GM19468 (cell line): ENCODE data around the gene TBCE.
"Not testable (repeated sequence)": the region's sequence is repeated elsewhere in the genome, so short reads cannot be mapped to it uniquely, and the experiment has no call there.

Experiments used
- ATAC-seq: cut with Tn5 transposase; IDR thresholded peaks from one replicate; pipeline ENCODE4 v1.9.1; 2021; ENCODE audit warnings: mild to moderate bottlenecking, moderate library complexity, moderate number of reproducible peaks; ENCODE audit not compliant: unreplicated experiment; ENCODE audit errors: extremely low read depth

TBCE gene

GRCh38 chr1:235448616-235449015, 81.4 kb downstream of the TBCE start:
- ATAC-seq = no peak

GRCh38 chr1:235450433-235450832, 83.2 kb downstream of the TBCE start:
- ATAC-seq = no peak

- no peak for ATAC-seq
These were observed 83.8 kb downstream of the TBCE start for GRCh38 chr1:235450886-235451483.

- ATAC-seq = no peak
These were observed 86.8 kb downstream of the TBCE start for GRCh38 chr1:235454021-235454420.

GRCh38 chr1:235455097-235455496, 87.9 kb downstream of the TBCE start:
- no peak for ATAC-seq

- ATAC-seq = no peak
These were observed 88.6 kb downstream of the TBCE start for GRCh38 chr1:235455823-235456222.

GRCh38 chr1:235457856-235458255, 90.6 kb downstream of the TBCE start:
- not testable (repeated sequence) for ATAC-seq

- no peak for ATAC-seq
These were observed 93.5 kb downstream of the TBCE start for GRCh38 chr1:235460770-235461169.

GRCh38 chr1:235461954-235462353, 94.7 kb downstream of the TBCE start:
- ATAC-seq = no peak

GRCh38 chr1:235462832-235463231, 95.6 kb downstream of the TBCE start:
- not testable (repeated sequence) for ATAC-seq

- no peak for ATAC-seq
These were observed 97.8 kb downstream of the TBCE start for GRCh38 chr1:235465066-235465465.

GRCh38 chr1:235468004-235468403, 100.8 kb downstream of the TBCE start:
- no peak for ATAC-seq

GRCh38 chr1:235468970-235469369, 101.7 kb downstream of the TBCE start:
- no peak for ATAC-seq

GRCh38 chr1:235469897-235470296, 102.7 kb downstream of the TBCE start:
- not testable (repeated sequence) for ATAC-seq

- no peak for ATAC-seq
These were observed 103.7 kb downstream of the TBCE start for GRCh38 chr1:235470741-235471439.

GRCh38 chr1:235473806-235474205, 106.6 kb downstream of the TBCE start:
- no peak for ATAC-seq

GRCh38 chr1:235483090-235483489, 115.9 kb downstream of the TBCE start:
- no peak for ATAC-seq

- no peak for ATAC-seq
These were observed 118.3 kb downstream of the TBCE start for GRCh38 chr1:235485558-235485957.

- ATAC-seq = no peak
These were observed 119.1 kb downstream of the TBCE start for GRCh38 chr1:235486321-235486720.

GRCh38 chr1:235491644-235492043, 124.4 kb downstream of the TBCE start:
- no peak for ATAC-seq

GRCh38 chr1:235494531-235494930, 127.3 kb downstream of the TBCE start:
- ATAC-seq = no peak

GRCh38 chr1:235495030-235495429, 127.8 kb downstream of the TBCE start:
- no peak for ATAC-seq
